ENCODE measurements around the gene ISY1. TPM values are rescaled to one million over a fixed set of nuclear protein-coding genes. Genes with fewer than 3 reads are reported as not detected.
"Not testable (repeated sequence)": the region's sequence is repeated elsewhere in the genome, so short reads cannot be mapped to it uniquely, and the experiment has no call there.

Gene ISY1
- total and polyA plus RNA-seq, 12 donors = 15.9 to 35.4 (median 29.5) TPM

DNA sequence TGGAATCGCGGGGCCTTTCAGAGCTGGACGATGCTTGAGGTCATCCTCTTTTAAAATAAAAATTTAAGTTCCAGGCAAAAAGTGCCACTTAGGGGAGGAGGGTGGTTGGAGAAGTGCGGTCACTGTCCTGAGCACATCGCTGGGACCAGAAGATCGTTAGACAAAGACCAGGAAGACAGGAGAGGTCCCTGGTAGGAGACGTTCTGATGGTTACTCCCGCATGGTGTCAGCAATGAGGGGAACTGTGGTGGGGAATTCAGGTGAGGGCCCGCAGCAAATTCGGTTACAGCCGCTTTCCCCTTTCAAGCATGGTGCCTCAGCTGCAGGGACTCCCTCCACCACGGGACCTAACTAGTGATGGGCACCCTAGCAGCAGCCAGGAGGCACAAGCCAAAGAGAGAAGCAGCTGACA is 1.0 kb upstream of the ISY1 start:
- Histone ChIP-seq H3K36me3 (peaks cover 0 to 48% (median 32%) of the 10 kb centered on the region in 9 donors), H3K4me3 (peak overlapping the region; percentile 68 to 95 (median 78)), H3K4me1 (peaks cover 8 to 33% (median 21%) of the 10 kb centered on the region in 9 donors), H3K9me3 (no peaks in the 10 kb centered on the region), H3K27ac (peak overlapping the region; percentile 72 to 99 (median 92)), H3K27me3 (no peaks in the 10 kb centered on the region)
- TF ChIP-seq, protein P1, sequence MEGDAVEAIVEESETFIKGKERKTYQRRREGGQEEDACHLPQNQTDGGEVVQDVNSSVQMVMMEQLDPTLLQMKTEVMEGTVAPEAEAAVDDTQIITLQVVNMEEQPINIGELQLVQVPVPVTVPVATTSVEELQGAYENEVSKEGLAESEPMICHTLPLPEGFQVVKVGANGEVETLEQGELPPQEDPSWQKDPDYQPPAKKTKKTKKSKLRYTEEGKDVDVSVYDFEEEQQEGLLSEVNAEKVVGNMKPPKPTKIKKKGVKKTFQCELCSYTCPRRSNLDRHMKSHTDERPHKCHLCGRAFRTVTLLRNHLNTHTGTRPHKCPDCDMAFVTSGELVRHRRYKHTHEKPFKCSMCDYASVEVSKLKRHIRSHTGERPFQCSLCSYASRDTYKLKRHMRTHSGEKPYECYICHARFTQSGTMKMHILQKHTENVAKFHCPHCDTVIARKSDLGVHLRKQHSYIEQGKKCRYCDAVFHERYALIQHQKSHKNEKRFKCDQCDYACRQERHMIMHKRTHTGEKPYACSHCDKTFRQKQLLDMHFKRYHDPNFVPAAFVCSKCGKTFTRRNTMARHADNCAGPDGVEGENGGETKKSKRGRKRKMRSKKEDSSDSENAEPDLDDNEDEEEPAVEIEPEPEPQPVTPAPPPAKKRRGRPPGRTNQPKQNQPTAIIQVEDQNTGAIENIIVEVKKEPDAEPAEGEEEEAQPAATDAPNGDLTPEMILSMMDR (IDR thresholded peaks at IDR 0.05) = peak in 1 of 9 donors; percentile 32
- no peak for DNase-seq
- intact Hi-C loops (cut with DNase I) = loop anchor here in 3 of 10 donors (1.0 kb wide), 4 partner anchors 20 to 84 kb away; no protein-coding TSS in a partner anchor
- 2 to 3% methylated on average over 12 of the region's 12 CpGs for WGBS, 2 donors
- peak in 6 of 8 donors; percentile 3 to 33 (median 13) for ATAC-seq

DNA sequence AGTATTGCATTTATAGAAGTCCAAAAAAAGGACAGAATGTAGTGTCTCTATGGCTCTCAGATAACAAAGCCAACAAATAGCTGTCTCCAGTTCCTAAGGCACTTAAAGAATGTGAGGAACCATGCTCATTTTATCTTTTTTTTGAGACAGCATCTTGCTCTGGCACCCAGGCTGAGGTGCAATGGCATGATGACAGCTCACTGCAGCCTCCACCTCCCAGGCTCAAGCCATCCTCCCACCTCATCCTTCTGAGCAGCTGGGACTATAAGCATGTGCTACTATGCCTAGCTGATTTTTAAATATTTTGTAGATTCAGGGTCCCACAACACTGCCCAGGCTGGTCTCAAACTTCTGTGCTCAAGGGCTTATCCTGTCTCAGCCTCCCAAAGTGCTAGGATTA is 16.1 kb downstream of the ISY1 start:
- intact Hi-C loops (cut with DNase I) = no loop called here
- DNase-seq = no peak
- Histone ChIP-seq H3K27me3 (no peaks in the 10 kb centered on the region), H3K9me3 (no peaks in the 10 kb centered on the region), H3K4me1 (no peaks in the 10 kb centered on the region), H3K36me3 (peaks cover 0 to 98% (median 36%) of the 10 kb centered on the region in 9 donors), H3K27ac (no peak overlapping the region), H3K4me3 (no peak overlapping the region)
- TF ChIP-seq, protein P1 (IDR thresholded peaks at IDR 0.05) = no peak
- ATAC-seq = no peak

GRCh38 chr3:129141011-129141410 is 19.9 kb downstream of the ISY1 start:
- H3K27ac ChIP-seq; intact Hi-C loops (cut with DNase I); H3K27me3 ChIP-seq; H3K4me1 ChIP-seq; ATAC-seq; H3K9me3 ChIP-seq; H3K4me3 ChIP-seq; DNase-seq: not testable (repeated sequence)
- H3K36me3 ChIP-seq = peaks cover 0 to 100% (median 53%) of the 10 kb centered on the region in 9 donors
- WGBS, 2 donors = 96 to 98% methylated on average over 5 of the region's 5 CpGs

GRCh38 chr3:129139911-129140310 is 21.0 kb downstream of the ISY1 start:
- ATAC-seq (no peak), DNase-seq (no peak)
- no peaks in the 10 kb centered on the region for H3K4me1 ChIP-seq
- WGBS, 2 donors = 44 to 68% methylated on average over 1 of the region's 1 CpG
- H3K4me3 ChIP-seq = no peak overlapping the region
- H3K27me3 ChIP-seq = no peaks in the 10 kb centered on the region
- intact Hi-C loops (cut with DNase I) = no loop called here
- H3K36me3 ChIP-seq = peaks cover 0 to 100% (median 47%) of the 10 kb centered on the region in 9 donors
- TF ChIP-seq, protein P1 (IDR thresholded peaks at IDR 0.05) = no peak
- no peaks in the 10 kb centered on the region for H3K9me3 ChIP-seq
- H3K27ac ChIP-seq = no peak overlapping the region

DNA sequence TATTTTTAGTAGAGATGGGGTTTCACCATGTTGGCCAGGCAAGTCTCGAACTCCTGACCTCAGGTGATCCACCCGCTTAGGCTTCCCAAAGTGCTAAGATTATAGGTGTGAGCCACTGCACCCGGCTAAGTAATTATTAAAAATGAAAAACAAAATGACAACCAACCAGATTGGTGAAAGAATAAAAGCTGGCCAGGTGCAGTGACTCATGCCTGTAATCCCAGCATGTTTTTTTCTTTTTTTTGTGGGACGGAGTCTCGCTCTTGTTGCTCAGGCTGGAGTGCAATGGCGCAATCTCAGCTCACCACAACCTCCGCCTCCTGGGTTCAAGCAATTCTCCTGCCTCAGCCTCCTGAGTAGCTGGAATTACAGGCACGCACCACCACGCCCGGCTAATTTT is 24.6 kb downstream of the ISY1 start:
- H3K27me3 ChIP-seq; intact Hi-C loops (cut with DNase I); H3K4me1 ChIP-seq; H3K27ac ChIP-seq; H3K9me3 ChIP-seq; H3K4me3 ChIP-seq; ATAC-seq; DNase-seq: not testable (repeated sequence)
- H3K36me3 ChIP-seq = peaks cover 3 to 100% (median 52%) of the 10 kb centered on the region in 9 donors
- WGBS, 2 donors = 95 to 97% methylated on average over 10 of the region's 10 CpGs

Data from heart right ventricle (tissue), 16 donors.